HG03565 (cell line): ENCODE results near the gene NOL4L.

Experiments
- ATAC-seq: cut with Tn5 transposase; IDR thresholded peaks from one replicate; pipeline ENCODE4 v1.9.1; 2021; ENCODE audit warnings: mild to moderate bottlenecking, moderate library complexity; ENCODE audit not compliant: unreplicated experiment

Gene NOL4L

GRCh38 chr20:32563311-32564272 lies 21.5 kb downstream of the NOL4L start:
- ATAC-seq, result no peak

GRCh38 chr20:32562495-32562911 lies 22.6 kb downstream of the NOL4L start:
- ATAC-seq, result no peak

- no peak for ATAC-seq
Observed at GRCh38 chr20:32560989-32561830, 23.9 kb downstream of the NOL4L start.

DNA sequence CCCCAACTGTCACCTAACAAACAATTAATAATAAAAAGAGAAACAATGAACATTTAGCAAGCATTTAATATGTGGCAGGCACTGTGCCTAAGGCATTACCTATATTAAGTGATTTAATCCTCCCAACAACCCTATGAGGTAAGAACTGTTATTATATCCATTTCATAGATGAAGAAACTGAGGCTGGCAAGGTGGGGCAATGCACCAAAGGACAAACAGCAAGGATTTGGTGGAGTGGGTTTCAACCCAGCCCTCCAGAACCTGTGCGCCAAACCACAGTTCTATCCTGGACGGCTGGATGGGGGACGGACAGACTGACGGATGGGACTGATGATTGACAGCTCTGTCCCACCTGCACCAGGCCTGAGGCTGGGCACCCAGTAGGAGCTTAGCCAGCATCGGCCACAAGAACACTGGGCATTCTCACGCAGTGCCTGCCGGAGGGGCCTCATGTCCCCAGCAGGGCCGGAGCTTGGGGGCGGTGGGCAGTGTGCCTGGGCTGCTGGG lies 24.6 kb downstream of the NOL4L start:
- no peak for ATAC-seq

- no peak for ATAC-seq
Observed at GRCh38 chr20:32559753-32560380, 25.3 kb downstream of the NOL4L start.

GRCh38 chr20:32559205-32559752 lies 25.9 kb downstream of the NOL4L start:
- ATAC-seq, result no peak

- no peak for ATAC-seq
Observed at GRCh38 chr20:32558526-32558925, 26.6 kb downstream of the NOL4L start.

GRCh38 chr20:32557319-32557718 lies 27.8 kb downstream of the NOL4L start:
- ATAC-seq, result no peak

GRCh38 chr20:32556312-32557184 lies 28.6 kb downstream of the NOL4L start:
- no peak for ATAC-seq

GRCh38 chr20:32555584-32555983 lies 29.5 kb downstream of the NOL4L start:
- no peak for ATAC-seq

GRCh38 chr20:32554965-32555289 lies 30.2 kb downstream of the NOL4L start:
- ATAC-seq, result no peak

GRCh38 chr20:32553618-32554017 lies 31.5 kb downstream of the NOL4L start:
- no peak for ATAC-seq

GRCh38 chr20:32551693-32552092 lies 33.4 kb downstream of the NOL4L start:
- ATAC-seq, result no peak

GRCh38 chr20:32549842-32550241 lies 35.3 kb downstream of the NOL4L start:
- no peak for ATAC-seq

- ATAC-seq, result no peak
Observed at GRCh38 chr20:32547753-32548034, 37.4 kb downstream of the NOL4L start.

GRCh38 chr20:32546918-32547752 lies 38.0 kb downstream of the NOL4L start:
- ATAC-seq, result no peak

DNA sequence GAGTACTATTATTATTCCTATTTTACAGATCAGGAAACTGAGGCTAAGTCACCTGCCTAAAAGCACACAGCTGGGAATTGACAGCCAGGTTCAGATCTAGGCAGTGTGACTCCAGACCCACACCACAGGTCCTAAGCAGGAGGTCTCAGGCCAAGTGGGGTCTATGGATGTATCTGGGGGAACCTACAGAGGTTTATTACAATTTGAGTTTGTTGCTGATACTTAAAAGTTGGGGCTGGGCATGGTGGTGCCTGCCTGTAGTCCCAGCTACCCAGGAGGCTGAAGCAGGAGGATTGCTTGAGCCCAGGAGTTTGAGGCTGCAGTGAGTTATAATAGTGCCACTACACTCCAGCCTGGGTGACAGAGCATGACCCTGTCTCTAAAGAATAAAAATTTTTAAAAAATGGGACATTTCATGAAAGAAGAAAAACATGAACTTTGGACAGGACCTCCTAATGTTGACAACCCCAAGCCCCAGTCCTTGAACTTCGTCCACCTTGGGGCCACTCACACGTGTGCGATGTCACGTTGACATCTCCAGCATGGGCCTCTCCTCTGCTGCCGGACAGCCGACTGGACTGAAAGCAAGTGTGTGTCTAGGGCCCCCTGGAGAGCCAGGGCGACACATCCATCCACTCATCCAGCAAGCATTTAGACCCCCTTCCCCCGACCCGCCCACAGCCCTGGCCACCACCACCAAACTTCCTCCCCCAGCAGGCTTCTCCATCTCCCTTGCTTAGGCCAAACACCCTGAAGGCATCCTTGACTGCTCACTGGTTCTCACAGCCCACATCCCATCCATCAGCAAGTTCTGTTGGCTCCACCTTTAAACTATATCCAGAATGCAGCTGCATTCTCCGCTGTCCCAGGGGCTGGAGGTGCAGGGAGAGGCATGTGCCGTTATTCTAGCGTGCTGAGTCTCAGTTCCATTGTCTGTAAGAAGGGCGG lies 40.0 kb downstream of the NOL4L start:
- no peak for ATAC-seq

DNA sequence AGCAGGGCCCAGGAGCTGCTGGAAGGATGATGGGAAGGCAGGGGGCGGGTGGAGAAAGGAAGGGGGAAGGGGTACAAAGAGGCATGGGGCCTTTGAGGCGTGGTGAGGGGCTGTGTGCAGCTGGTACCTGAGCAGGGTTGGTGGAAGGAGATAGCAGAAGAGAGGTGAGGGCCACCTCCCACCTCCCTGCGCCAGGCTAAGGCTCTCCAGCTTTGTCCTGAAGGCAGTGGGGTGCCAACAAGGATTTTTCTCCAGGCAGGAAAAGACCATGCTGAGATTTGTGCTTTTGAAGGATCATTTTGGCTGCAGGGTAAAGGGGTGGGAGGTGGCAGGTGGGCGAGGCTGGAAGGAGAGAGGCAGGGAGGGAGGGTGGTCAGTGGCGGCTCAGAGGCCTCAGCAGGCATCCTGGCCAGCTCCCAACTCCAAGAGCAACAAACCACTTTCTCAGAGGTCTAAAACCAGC lies 40.8 kb downstream of the NOL4L start:
- ATAC-seq, result no peak
